OCI-LY7 (cell line): ENCODE measurements around the gene LGSN.

ENCODE experiments used
- CTCF ChIP-seq: fragments of 200-600 bp; sonication (generic); conservative IDR thresholded peaks from 2 replicates; pipeline ENCODE4 v1.5.1; 2014; ENCODE audit warnings: mild to moderate bottlenecking, antibody characterized with exemption, low read length, moderate library complexity, mixed read lengths
- EZH2phosphoT487 ChIP-seq: fragments of 200-600 bp; sonication (generic); IDR thresholded peaks from 2 replicates; pipeline ENCODE4 v1.6.1; 2018; ENCODE audit warnings: low read depth, borderline replicate concordance, mild to moderate bottlenecking, mixed run types, antibody characterized with exemption, low read length, moderate library complexity, mixed read lengths

GRCh38 chr6:63299667-63300066 is 20.1 kb downstream of the LGSN start:
- TF ChIP-seq CTCF = no peak
- TF ChIP-seq EZH2phosphoT487 = no peak
